NCI-H146 (cell line): ENCODE results near the gene THSD8.
"Not testable (repeated sequence)": the region's sequence is repeated elsewhere in the genome, so short reads cannot be mapped to it uniquely, and the experiment has no call there.

Experiments used
- DNase-seq: peaks from one replicate; lab custom pipeline; 2025; lab: John Stamatoyannopoulos, UW

The THSD8 gene

DNA sequence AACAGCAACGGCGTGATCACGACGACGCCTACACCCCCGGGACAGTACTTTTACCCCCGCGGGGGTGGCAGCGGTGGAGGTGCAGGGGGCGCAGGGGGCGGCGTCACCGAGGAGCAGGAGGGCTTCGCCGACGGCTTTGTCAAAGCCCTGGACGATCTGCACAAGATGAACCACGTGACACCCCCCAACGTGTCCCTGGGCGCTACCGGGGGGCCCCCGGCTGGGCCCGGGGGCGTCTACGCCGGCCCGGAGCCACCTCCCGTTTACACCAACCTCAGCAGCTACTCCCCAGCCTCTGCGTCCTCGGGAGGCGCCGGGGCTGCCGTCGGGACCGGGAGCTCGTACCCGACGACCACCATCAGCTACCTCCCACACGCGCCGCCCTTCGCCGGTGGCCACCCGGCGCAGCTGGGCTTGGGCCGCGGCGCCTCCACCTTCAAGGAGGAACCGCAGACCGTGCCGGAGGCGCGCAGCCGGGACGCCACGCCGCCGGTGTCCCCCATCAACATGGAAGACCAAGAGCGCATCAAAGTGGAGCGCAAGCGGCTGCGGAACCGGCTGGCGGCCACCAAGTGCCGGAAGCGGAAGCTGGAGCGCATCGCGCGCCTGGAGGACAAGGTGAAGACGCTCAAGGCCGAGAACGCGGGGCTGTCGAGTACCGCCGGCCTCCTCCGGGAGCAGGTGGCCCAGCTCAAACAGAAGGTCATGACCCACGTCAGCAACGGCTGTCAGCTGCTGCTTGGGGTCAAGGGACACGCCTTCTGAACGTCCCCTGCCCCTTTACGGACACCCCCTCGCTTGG, 9.6 kb upstream of the THSD8 start:
- DNase-seq: peak; percentile 89

DNA sequence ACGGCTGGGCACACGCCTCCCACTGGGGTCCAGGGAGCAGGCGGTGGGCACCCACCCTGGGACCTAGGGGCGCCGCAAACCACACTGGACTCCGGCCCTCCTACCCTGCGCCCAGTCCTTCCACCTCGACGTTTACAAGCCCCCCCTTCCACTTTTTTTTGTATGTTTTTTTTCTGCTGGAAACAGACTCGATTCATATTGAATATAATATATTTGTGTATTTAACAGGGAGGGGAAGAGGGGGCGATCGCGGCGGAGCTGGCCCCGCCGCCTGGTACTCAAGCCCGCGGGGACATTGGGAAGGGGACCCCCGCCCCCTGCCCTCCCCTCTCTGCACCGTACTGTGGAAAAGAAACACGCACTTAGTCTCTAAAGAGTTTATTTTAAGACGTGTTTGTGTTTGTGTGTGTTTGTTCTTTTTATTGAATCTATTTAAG, 9.0 kb upstream of the THSD8 start:
- peak; percentile 70 for DNase-seq

DNA sequence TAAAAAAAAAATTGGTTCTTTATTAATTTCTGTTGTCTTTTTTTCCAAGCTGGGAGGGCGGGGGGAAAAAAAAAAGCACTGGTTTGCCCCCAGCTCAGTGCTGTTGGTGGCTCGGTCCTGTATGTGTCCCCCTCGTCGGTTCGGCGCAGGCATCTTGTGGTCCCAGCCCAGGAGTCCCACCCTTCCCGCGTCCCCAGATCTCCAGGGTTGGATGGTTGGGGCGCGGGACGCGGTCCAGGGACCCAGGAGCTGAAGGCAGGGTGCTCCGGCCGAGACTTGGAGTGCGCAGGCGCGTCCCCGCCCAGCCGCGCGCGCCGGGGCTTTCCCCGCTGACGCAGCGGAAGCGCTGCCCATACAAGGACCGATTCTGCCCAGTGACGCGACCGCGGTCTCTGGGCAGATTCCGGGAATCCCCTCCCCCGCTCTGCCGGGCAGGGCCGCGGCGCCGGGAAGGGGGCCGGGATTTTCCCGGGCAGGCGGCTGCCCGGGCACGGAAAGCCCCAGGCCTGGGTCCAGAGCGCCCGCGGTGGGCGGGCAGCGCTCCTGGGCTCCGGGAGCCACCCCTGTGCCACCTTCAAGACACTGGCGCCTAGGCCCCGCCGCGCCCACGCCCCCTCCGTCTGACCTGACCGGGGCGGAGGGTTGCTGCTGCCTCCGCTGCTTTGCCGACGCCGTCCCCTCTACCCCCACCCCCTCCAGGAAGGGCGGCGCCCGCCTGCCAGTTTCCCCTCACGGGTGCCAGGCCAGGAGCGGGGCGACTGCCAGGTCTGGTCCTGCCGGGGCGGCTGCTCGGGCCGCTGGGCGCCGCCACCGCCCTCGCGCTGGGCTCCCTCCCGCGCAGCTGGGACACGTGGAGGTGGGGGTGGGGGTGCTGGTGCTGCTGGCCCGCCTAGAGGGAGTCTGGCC, 8.3 kb upstream of the THSD8 start:
- DNase-seq: peak; percentile 95

DNA sequence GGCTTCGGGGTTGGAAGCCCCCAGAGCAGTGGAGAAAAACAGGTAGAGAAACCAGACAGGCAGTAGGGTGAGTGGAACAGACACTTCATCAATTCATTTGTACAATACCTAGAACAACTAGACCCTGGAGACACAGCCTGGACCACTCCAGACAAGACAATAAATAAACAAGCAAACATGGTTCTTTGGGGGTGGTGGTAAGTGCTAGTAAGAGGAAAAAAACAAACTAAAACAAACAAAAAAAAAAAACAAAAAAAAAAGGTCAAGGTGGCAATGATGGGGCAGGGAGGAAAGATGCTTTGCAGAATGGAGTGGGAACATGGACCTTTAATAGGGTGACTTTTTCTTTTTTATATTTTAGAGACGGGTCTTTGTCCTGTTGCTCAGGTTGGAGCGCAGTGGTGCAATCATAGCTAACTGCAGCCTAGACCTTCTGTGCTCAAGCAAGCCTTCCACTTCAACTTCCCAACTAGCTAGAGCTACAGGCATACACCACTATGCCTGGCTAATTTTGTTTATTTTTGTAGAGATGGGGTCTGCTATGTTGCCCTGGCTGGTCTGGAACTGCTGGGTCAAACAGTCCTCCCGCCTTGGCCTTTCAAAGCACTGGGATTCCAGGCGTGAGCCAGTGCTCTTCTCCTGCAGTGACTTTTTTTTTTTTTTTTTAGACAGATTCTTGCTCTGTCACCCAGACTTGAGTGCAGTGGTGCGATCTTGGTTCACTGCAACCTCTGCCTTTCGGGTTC, 7.5 kb upstream of the THSD8 start:
- no peak for DNase-seq

DNA sequence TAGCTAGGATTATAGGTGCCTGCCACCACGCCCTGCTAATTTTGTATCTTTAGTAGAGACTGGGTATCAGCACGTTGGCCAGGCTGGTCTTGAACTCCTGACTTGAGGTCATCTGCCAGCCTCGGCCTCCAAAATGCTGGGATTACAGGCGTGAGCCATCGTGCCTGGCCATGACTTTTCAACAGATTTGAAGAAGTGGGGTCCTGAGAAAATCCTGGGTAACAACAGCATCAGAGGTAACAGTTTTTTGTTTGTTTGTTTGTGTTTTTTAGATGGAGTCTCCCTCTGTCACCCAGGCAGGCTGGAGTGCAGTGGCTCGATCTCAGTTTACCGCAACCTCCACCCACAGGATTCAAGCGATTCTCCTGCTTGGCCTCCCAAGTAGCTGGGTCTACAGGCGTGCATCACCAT, 6.9 kb upstream of the THSD8 start:
- no peak for DNase-seq

DNA sequence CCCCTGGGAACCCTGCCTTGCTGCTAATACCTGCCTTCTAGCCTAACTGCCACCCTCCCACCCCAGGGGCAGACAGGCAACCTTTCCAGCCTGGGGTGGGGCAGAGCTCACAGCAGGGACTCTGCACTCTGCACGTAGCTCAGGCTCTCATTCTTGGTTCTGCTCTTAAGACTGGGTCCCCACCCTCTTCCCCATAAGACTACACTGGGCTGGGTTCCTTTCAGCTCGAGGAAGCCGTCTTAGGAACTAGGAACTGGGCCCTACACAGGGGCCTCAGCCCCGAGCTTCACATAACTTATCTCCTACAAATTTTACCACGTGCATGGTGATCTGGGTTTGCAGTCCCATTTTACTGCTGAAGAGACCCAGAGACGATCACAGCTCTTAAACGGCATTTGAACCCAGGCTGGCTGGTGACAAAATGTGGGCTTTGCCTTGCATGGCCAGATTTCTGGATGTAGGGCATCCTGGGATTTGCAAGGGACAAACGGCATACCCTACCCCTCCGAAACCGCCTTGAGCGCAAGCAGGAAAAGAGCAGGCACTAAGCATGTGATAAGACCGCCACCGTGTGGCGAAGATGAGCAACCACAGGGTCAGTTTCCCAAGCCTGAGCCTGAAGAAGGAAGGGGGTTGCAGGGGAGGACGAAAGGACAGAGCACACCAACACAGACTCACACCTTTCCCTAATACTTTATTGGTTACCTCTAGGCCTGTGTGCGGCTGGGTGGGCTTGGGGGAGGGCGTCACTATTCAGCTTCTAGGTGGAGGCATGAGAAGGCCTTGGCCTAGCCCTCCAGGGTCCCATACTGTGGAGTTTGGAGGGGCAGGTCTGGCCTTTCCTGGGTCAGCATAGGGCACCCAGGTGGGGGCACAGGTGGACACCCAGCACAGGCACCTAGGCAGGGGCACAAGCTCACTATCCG, 5.5 kb upstream of the THSD8 start:
- DNase-seq: peak; percentile 90

DNA sequence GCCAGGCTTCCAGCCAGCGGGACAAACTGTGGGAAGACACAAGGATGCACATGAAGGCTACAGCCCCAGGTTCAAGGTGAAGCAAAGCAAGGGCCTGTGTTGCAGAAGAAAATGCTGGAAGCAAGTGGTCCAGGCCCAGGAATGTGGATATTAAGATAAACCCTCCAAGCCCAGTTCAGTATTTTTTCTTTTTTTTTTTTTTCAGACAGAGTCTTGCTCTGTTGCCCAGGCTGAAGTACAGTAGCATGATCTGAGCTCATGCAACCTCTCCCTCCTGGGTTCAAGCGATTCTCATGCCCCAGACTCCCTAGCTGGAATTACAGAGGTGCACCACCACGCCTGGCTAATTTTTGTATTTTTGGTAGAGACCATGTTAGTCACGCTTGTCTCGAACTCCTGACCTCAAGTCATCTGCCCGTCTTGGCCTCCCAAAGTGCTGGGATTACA, 4.7 kb upstream of the THSD8 start:
- DNase-seq: no peak

DNA sequence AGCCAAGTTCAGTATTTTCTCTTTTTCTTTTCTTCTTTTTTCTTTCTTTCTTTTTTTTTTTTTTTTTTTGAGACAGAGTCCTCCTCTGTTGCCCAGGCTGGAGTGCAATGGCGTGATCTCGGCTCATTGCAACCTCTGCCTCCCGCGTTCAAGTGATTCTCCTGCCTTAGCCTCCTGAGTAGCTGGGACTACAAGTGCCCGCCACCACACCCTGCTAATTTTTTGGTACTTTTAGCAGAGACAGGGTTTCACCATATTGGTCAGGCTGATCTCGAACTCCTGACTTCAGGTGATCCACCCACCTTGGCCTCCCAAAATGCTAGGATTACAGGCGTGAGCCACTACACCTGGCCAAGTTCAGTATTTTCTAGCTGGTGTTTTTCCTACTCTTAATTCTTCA, 4.3 kb upstream of the THSD8 start:
- not testable (repeated sequence) for DNase-seq

DNA sequence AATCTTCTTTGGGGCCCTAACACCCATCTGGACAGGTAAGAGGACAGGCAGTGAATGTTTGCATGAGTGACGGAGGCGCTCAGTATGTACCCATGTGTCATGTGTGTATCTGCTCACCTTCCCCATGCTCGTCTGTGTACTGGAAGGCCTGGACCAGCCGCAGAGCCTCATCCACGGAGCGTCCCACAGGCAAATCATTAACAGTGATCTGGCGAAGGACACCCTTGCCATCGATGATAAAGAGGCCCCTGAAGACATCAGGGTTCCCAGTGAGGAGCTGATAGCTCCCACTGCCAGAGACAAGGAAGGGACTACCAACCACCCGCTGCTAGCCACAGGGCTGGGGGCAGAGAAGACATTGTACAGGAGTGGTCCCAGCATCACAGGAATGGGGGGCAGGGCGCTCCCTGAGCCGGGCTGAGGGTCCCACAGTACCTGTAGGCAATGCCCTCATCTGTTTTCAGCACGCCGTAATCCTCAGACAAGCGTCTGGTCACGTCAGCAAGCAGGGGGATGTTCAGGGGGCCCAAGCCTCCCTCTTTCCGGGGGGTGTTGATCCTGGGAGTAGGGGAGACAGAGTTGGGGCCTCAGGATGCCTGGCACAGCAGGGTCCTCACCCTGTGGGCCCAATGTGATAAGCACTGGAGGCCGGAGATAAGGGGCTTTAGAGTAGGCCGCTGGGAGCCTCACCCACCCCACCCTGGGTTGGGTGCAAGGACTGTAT, 2.0 kb upstream of the THSD8 start:
- DNase-seq: no peak

DNA sequence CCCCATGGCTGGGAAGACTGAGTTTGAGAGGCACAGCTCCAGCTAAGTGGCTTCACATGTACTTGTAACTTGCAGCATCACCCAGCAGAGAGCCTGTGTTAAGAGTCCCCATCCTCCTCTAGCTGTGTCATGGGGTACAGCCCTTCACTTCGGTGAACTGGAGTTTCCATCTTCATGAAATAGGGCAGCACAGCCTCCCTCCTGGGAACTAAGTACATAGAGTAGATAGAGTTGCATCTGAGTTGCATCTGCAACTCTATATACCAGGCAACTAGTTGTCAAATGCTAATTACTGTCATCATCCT, 1.5 kb upstream of the THSD8 start:
- DNase-seq: no peak

DNA sequence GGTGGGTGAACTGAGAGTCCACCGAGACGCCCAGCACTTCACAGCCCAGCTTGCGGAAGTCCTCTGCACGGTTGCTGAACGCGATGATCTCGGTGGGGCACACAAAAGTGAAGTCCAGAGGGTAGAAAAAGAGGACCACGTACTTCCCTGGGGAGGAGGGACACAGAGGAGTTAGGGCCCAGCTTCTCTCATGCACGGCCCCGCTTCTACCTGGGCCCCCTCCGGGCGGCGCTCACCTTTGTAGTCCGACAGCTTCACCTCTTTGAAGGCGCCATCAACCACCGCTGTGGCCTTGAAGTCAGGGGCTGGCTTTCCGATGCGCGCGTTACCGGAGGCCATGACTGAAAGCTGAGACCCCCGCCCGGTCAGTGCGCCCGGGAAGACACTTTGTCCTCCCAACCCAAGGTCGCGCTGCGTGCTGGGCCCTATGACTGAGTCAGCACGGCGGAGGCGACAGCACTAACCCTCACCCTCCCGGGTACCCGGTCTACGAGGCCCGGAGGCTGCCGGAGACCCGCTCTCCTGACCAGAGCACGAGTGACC, 875 bp upstream of the THSD8 start:
- DNase-seq: peak; percentile 65

DNA sequence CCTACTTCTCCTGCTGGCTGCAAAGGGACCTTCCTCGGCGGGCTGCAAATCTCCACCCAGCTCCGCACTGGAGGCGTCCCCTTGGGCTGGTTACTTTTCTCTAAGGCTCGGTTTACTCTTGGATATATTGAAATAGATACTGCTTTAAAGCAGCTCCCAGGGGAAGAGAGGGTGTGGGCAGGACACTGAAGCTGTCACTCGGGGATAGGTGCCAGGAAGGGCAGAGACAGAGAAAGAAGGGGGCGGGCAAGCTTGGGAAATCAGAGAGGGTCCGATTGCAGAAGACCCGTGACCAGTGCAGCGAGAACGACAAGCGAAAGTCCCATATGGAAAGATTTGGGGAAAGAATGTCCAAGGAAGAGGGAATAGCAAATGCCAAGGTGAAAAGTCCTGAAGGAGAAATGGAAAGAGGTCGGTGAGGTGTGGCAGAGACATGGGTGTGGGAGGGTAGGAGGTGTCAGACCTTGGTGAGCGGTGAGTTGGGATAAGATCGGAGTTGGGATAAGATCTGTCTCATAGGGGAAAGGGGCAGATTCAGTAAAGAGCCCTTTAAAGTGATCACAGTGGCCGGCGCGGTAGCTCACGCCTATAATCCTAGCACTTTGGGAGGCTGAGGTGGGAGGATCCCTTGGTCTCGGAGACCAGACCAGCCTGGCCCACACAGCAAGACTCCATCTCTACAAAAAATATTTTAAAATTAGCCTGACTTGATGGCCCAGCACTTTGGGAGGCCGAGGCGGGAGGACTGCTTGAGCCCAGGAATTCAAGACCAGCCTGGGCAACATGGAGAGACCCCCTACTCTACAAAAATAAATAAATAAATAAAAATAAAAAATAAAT, 618 bp downstream of the THSD8 start:
- no peak for DNase-seq

DNA sequence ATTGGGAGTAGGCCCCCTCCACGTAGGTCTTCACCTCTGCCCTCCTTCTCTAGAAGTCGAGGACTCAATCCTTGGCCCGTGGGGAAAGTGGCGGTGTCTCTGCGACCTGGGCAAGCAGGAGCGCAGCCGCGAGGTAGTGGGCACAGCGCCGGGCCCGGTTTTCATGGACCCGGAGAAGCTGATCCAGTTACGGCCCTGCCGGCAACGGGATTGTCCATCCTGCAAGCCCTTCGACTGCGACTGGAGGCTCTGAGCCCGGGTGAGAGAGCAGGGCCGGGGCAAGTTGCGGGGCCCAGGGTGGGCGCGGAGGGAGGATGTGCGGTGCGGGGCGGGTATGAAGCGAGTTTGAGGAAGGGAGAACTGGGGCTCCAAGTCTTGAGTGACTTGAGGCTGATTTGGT, 2.2 kb downstream of the THSD8 start:
- no peak for DNase-seq

DNA sequence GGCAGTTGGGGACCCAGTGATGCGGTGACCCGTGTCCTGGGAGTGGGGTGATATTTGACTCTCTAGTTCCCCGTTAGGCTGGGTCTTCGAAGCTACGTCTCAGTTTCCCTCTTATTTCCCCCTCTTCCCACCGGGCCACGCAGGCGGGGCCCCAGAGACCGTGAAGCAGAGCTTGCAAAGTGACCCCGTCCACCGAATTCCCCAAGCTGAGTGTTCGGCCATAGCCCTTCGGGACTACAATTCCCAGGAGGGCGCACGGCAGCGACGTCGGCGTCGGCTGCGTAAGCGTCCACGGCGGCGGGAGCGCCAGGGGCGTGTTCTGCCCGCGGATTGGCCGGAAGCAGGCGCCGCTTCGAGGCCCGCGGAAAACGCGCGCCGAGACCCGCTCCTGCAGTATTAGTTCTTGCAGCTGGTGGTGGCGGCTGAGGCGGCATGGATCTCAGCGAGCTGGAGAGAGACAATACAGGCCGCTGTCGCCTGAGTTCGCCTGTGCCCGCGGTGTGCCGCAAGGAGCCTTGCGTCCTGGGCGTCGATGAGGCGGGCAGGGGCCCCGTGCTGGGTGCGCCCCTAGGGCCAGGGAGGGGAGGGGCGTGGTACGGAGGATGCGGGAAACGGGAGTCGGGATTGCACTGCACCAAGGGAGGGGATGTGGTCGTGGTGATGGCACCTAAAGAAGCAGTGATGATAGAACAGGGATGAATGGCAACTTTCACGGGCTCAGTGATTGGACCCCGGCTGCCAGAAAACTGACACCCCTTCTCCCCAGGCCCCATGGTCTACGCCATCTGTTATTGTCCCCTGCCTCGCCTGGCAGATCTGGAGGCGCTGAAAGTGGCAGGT, 4.6 kb downstream of the THSD8 start, which contains the start of gene RNASEH2A:
TSS of gene RNASEH2A (plus strand) at position 343 of the 840 bp plus-strand sequence. CDS start at position 433, 90 bp downstream.
- peak; percentile 96 for DNase-seq

DNA sequence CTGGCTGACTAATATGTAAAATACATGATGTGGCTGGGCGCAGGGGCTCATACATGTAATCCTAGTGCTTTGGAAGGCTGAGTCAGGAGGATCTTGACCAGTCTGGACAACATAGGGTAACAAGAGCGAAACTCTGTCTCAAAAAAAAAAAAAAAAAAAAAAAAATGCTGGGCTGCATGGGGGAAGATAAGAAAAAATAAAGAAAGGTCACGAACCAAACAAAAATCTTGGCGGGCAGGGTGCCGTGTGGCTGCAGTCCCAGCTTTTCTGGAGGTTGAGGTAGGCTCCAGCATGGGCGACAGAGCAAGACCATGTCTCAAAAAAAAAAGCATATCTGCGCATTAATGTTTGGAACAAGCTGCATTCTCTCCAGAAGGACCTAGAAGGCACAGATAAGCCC, 13.2 kb downstream of the THSD8 start:
- no peak for DNase-seq

DNA sequence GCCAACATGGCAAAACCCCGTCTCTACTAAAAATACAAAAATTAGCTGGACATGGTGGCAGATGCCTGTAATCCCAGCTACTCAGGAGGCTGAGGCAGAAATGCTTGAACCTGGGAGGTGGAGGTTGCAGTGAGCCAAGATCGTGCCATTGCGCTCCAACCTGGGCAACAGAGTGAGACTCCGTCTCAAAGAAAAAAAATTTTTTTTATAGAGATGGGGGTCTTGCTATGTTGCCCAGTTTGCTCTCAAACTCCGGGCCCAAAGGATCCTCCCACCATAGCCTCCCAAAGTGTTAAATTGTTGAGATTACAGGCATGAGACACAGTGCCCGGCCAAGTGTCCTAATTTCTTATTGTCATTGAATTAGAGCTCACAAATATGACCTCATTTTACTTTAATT, 15.3 kb downstream of the THSD8 start:
- DNase-seq: not testable (repeated sequence)

DNA sequence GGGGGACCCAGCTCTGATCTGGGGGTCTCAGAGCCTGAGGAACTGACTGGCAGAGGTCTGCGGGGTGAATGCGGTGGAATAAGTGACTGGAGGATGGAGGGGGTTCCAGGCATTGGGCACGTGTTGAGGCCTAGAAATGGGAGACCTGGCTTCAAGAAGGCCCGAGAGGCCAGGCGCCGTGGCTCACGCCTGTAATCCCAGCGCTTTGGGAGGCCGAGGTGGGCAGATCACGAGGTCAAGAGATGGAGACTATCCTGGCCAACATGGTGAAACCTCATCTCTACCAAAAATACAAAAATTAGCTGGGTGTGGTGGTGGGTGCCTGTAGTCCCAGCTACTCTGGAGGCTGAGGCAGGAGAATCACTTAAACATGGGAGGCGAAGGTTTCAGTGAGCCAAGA, 15.9 kb downstream of the THSD8 start:
- DNase-seq: not testable (repeated sequence)

DNA sequence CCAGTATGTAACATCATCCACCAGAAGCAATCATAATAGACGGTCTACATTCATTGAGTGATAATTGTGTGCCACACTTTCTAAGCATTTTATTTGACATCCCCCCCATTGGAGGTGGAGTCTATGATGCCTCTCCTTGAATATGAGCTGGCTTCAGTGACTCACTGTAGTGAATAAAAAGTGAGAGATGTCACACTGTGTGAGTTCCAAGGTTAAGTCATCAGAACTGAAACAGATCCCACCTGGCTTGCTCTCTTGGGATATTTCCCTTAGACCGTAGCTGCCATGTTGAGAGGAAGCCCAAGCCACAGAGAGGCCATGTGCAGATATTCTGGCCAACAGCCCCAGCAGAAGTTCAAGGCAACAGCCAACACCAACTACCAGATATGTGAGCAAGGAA, 19.9 kb downstream of the THSD8 start:
- DNase-seq: no peak
